HG03045 (cell line): ENCODE measurements around the gene SIPA1.

Experiments
- ATAC-seq: cut with Tn5 transposase; IDR thresholded peaks from one replicate; pipeline ENCODE4 v1.9.1; 2021; ENCODE audit warnings: mild to moderate bottlenecking, moderate library complexity; ENCODE audit not compliant: unreplicated experiment

Gene SIPA1

GRCh38 chr11:65607614-65608426 lies 30.1 kb upstream of the SIPA1 start:
- no peak for ATAC-seq

GRCh38 chr11:65609229-65609628 lies 28.7 kb upstream of the SIPA1 start:
- ATAC-seq, result no peak

- ATAC-seq, result no peak
Observed at GRCh38 chr11:65609665-65610064, 28.2 kb upstream of the SIPA1 start.

GRCh38 chr11:65610404-65610803 lies 27.5 kb upstream of the SIPA1 start:
- no peak for ATAC-seq

GRCh38 chr11:65611028-65611757 lies 26.7 kb upstream of the SIPA1 start:
- no peak for ATAC-seq

- no peak for ATAC-seq
Observed at GRCh38 chr11:65611758-65612603, 25.9 kb upstream of the SIPA1 start.

- no peak for ATAC-seq
Observed at GRCh38 chr11:65612691-65613090, 25.2 kb upstream of the SIPA1 start.

- no peak for ATAC-seq
Observed at GRCh38 chr11:65613091-65613928, 24.6 kb upstream of the SIPA1 start.

GRCh38 chr11:65615229-65615949 lies 22.5 kb upstream of the SIPA1 start, which contains the start of gene PCNX3:
Gene PCNX3 (plus strand): TSS chr11:65615776. CDS start chr11:65616312, 536 bp downstream.
- peak; percentile 76 for ATAC-seq

- peak; percentile 4 for ATAC-seq
Observed at GRCh38 chr11:65615950-65616574, 21.8 kb upstream of the SIPA1 start.

- no peak for ATAC-seq
Observed at GRCh38 chr11:65616575-65617001, 21.3 kb upstream of the SIPA1 start.

GRCh38 chr11:65617136-65617850 lies 20.6 kb upstream of the SIPA1 start:
- ATAC-seq, result no peak

GRCh38 chr11:65617990-65618751 lies 19.7 kb upstream of the SIPA1 start:
- no peak for ATAC-seq

- ATAC-seq, result no peak
Observed at GRCh38 chr11:65618763-65619162, 19.1 kb upstream of the SIPA1 start.

GRCh38 chr11:65619281-65619928 lies 18.5 kb upstream of the SIPA1 start:
- no peak for ATAC-seq

GRCh38 chr11:65620666-65621065 lies 17.2 kb upstream of the SIPA1 start:
- ATAC-seq, result no peak

GRCh38 chr11:65621460-65621859 lies 16.4 kb upstream of the SIPA1 start:
- no peak for ATAC-seq
